Measurements from ENCODE around the gene PPIL6. TPM values are rescaled to one million over a fixed set of nuclear protein-coding genes. Genes with fewer than 3 reads are reported as not detected.

The PPIL6 gene
- polyA plus RNA-seq, result 1.1 TPM

- H3K4me3 Mint-ChIP-seq, result peak within 1 kb of the TSS; percentile 91 to 99 (median 94)
- no peaks in the 10 kb centered on the region for H3K27me3 Mint-ChIP-seq
- H3K9me3 Mint-ChIP-seq, result no peaks in the 10 kb centered on the region
- peak within 1 kb of the TSS; percentile 96 to 99 (median 98) for H3K27ac Mint-ChIP-seq
- H3K36me3 Mint-ChIP-seq, result no peaks in the 10 kb centered on the region
- H3K4me1 Mint-ChIP-seq, result peaks cover 19 to 22% (median 20%) of the 10 kb centered on the region in 3 donors
Measured at GRCh38 chr6:109440331-109441068, at the start of gene PPIL6, which contains the start of gene SMPD2. TSS of gene PPIL6 (minus strand) at chr6:109440628. CDS start at chr6:109440590, 38 bp downstream. TSS of gene SMPD2 (plus strand) at chr6:109440724. CDS start at chr6:109441122, 398 bp downstream.

- H3K27me3 Mint-ChIP-seq, result peaks cover 1% of the 10 kb centered on the region
- no peaks in the 10 kb centered on the region for H3K36me3 Mint-ChIP-seq
- H3K27ac Mint-ChIP-seq, result no peak overlapping the region
- H3K9me3 Mint-ChIP-seq, result no peaks in the 10 kb centered on the region
- peaks cover 10 to 20% (median 12%) of the 10 kb centered on the region in 3 donors for H3K4me1 Mint-ChIP-seq
- peak overlapping the region in 1 of 4 donors; percentile 32 for H3K4me3 Mint-ChIP-seq
Measured at GRCh38 chr6:109488001-109488400, 47.6 kb upstream of the PPIL6 start.

- peaks cover 1% of the 10 kb centered on the region for H3K27me3 Mint-ChIP-seq
- peaks cover 7% of the 10 kb centered on the region for H3K36me3 Mint-ChIP-seq
- no peaks in the 10 kb centered on the region for H3K9me3 Mint-ChIP-seq
- peaks cover 10 to 21% (median 19%) of the 10 kb centered on the region in 3 donors for H3K4me1 Mint-ChIP-seq
- H3K4me3 Mint-ChIP-seq, result peak overlapping the region in 1 of 4 donors; percentile 77
- H3K27ac Mint-ChIP-seq, result peak overlapping the region in 1 of 3 donors; percentile 70
Measured at GRCh38 chr6:109486068-109486467, 45.6 kb upstream of the PPIL6 start.

GRCh38 chr6:109485266-109485935 is 45.0 kb upstream of the PPIL6 start:
- peaks cover 0 to 2% (median 0%) of the 10 kb centered on the region in 3 donors for H3K9me3 Mint-ChIP-seq
- H3K4me3 Mint-ChIP-seq, result peak overlapping the region in 3 of 4 donors; percentile 27 to 88 (median 39)
- peaks cover 14 to 26% (median 25%) of the 10 kb centered on the region in 3 donors for H3K4me1 Mint-ChIP-seq
- H3K36me3 Mint-ChIP-seq, result peaks cover 12% of the 10 kb centered on the region
- H3K27ac Mint-ChIP-seq, result peak overlapping the region in 1 of 3 donors; percentile 85
- peaks cover 1% of the 10 kb centered on the region for H3K27me3 Mint-ChIP-seq

GRCh38 chr6:109484122-109484521 is 43.7 kb upstream of the PPIL6 start:
- Mint-ChIP-seq H3K9me3 (peaks cover 0 to 3% (median 0%) of the 10 kb centered on the region in 3 donors), H3K27me3 (peaks cover 1% of the 10 kb centered on the region), H3K4me3 (peak overlapping the region; percentile 81 to 90 (median 87)), H3K4me1 (peaks cover 17 to 33% (median 33%) of the 10 kb centered on the region in 3 donors), H3K36me3 (peaks cover 13% of the 10 kb centered on the region), H3K27ac (peak overlapping the region; percentile 85 to 95 (median 89))

- Mint-ChIP-seq H3K4me1 (peaks cover 21 to 37% (median 37%) of the 10 kb centered on the region in 3 donors), H3K27ac (peak overlapping the region; percentile 85 to 95 (median 89)), H3K9me3 (peaks cover 0 to 3% (median 0%) of the 10 kb centered on the region in 3 donors), H3K4me3 (peak overlapping the region; percentile 81 to 90 (median 87)), H3K36me3 (peaks cover 13% of the 10 kb centered on the region), H3K27me3 (peaks cover 1% of the 10 kb centered on the region)
Measured at GRCh38 chr6:109483735-109484057, 43.3 kb upstream of the PPIL6 start.

GRCh38 chr6:109482905-109483734 is 42.7 kb upstream of the PPIL6 start, which contains the start of gene ZBTB24:
TSS of gene ZBTB24 (minus strand) at chr6:109483219. CDS start at chr6:109482026, 1,193 bp downstream.
- Mint-ChIP-seq H3K27me3 (no peaks in the 10 kb centered on the region), H3K9me3 (peaks cover 0 to 3% (median 0%) of the 10 kb centered on the region in 3 donors), H3K4me3 (peak within 1 kb of the TSS; percentile 88 to 96 (median 94)), H3K36me3 (peaks cover 13% of the 10 kb centered on the region), H3K27ac (peak within 1 kb of the TSS; percentile 85 to 95 (median 89)), H3K4me1 (peaks cover 27 to 43% (median 42%) of the 10 kb centered on the region in 3 donors)

GRCh38 chr6:109480993-109481480 is 40.6 kb upstream of the PPIL6 start:
- Mint-ChIP-seq H3K4me3 (peak overlapping the region; percentile 85 to 96 (median 94)), H3K9me3 (peaks cover 0 to 3% (median 0%) of the 10 kb centered on the region in 3 donors), H3K4me1 (peaks cover 36 to 59% (median 57%) of the 10 kb centered on the region in 3 donors), H3K36me3 (peaks cover 14% of the 10 kb centered on the region), H3K27ac (peak overlapping the region in 2 of 3 donors; percentile 30 to 76), H3K27me3 (no peaks in the 10 kb centered on the region)

- peak overlapping the region; percentile 86 to 97 (median 90) for H3K27ac Mint-ChIP-seq
- H3K36me3 Mint-ChIP-seq, result peaks cover 14% of the 10 kb centered on the region
- H3K4me3 Mint-ChIP-seq, result peak overlapping the region; percentile 85 to 96 (median 92)
- peaks cover 0 to 3% (median 0%) of the 10 kb centered on the region in 3 donors for H3K9me3 Mint-ChIP-seq
- H3K4me1 Mint-ChIP-seq, result peaks cover 44 to 67% (median 58%) of the 10 kb centered on the region in 3 donors
- no peaks in the 10 kb centered on the region for H3K27me3 Mint-ChIP-seq
Measured at GRCh38 chr6:109478841-109479624, 38.6 kb upstream of the PPIL6 start.

GRCh38 chr6:109478222-109478805 is 37.9 kb upstream of the PPIL6 start:
- Mint-ChIP-seq H3K36me3 (peaks cover 14% of the 10 kb centered on the region), H3K27ac (peak overlapping the region; percentile 86 to 97 (median 90)), H3K27me3 (no peaks in the 10 kb centered on the region), H3K4me1 (peaks cover 45 to 66% (median 56%) of the 10 kb centered on the region in 3 donors), H3K9me3 (peaks cover 0 to 3% (median 0%) of the 10 kb centered on the region in 3 donors), H3K4me3 (peak overlapping the region; percentile 85 to 96 (median 92))

- peaks cover 14% of the 10 kb centered on the region for H3K36me3 Mint-ChIP-seq
- H3K27ac Mint-ChIP-seq, result peak overlapping the region; percentile 76 to 90 (median 86)
- peaks cover 50 to 71% (median 60%) of the 10 kb centered on the region in 3 donors for H3K4me1 Mint-ChIP-seq
- H3K27me3 Mint-ChIP-seq, result no peaks in the 10 kb centered on the region
- H3K9me3 Mint-ChIP-seq, result peaks cover 0 to 3% (median 0%) of the 10 kb centered on the region in 3 donors
- H3K4me3 Mint-ChIP-seq, result peak overlapping the region; percentile 85 to 96 (median 92)
Measured at GRCh38 chr6:109477725-109478124, 37.3 kb upstream of the PPIL6 start.

- Mint-ChIP-seq H3K36me3 (peaks cover 16% of the 10 kb centered on the region), H3K4me1 (peaks cover 55 to 74% (median 66%) of the 10 kb centered on the region in 3 donors), H3K9me3 (peaks cover 0 to 3% (median 0%) of the 10 kb centered on the region in 3 donors), H3K27ac (peak overlapping the region in 2 of 3 donors; percentile 76 to 86), H3K27me3 (no peaks in the 10 kb centered on the region), H3K4me3 (peak overlapping the region in 3 of 4 donors; percentile 85 to 96 (median 92))
Measured at GRCh38 chr6:109477184-109477583, 36.8 kb upstream of the PPIL6 start.

GRCh38 chr6:109475625-109476024 is 35.2 kb upstream of the PPIL6 start:
- Mint-ChIP-seq H3K36me3 (peaks cover 6% of the 10 kb centered on the region), H3K9me3 (peaks cover 0 to 3% (median 0%) of the 10 kb centered on the region in 3 donors), H3K4me1 (peaks cover 55 to 69% (median 60%) of the 10 kb centered on the region in 3 donors), H3K27me3 (no peaks in the 10 kb centered on the region), H3K4me3 (peak overlapping the region in 1 of 4 donors; percentile 75), H3K27ac (peak overlapping the region in 1 of 3 donors; percentile 40)
